T-helper 17 cell (primary cell): Measurements from ENCODE around the gene COL4A3. TPM values are rescaled to one million over a fixed set of nuclear protein-coding genes. Genes with fewer than 3 reads are reported as not detected.

Experiments
- ATAC-seq: fragments of 150-1000 bp; cut with Tn5 transposase; 2 replicates; pipeline ENCODE4 v1.10.0; 2021; ENCODE audit warnings: mild to moderate bottlenecking, moderate library complexity
- DNase-seq, 3 donors: peaks; one replicate each; pipeline versions ENCODE4 v3.0.0 to v3.0.0-alpha.2; 2020 to 2021
- H3K9me3 ChIP-seq: one replicate; pipeline ENCODE4 v1.7.0; 2013; ENCODE audit warnings: low read length, mild to moderate bottlenecking; ENCODE audit not compliant: control insufficient read depth, poor library complexity, severe bottlenecking
- H3K27ac Mint-ChIP-seq: one replicate; pipeline ENCODE4 v1.8.0; 2022; ENCODE audit warnings: mild to moderate bottlenecking, moderate library complexity, mixed read lengths
- H3K27me3 Mint-ChIP-seq: one replicate; pipeline ENCODE4 v1.8.0; 2022; ENCODE audit warnings: mixed read lengths
- H3K36me3 Mint-ChIP-seq: one replicate; pipeline ENCODE4 v1.8.0; 2022; ENCODE audit warnings: low read depth, mixed read lengths
- H3K4me1 Mint-ChIP-seq: one replicate; pipeline ENCODE4 v1.8.0; 2022; ENCODE audit warnings: mild to moderate bottlenecking, mixed read lengths
- H3K4me3 Mint-ChIP-seq: one replicate; pipeline ENCODE4 v1.8.0; 2022; ENCODE audit warnings: mild to moderate bottlenecking, moderate library complexity, mixed read lengths
- total RNA-seq, 4 donors: library from RNA in 2 of 4; stranded (reverse) in 2 of 4; gene quantifications; one replicate each; pipeline ENCODE4 v1.2.3 and lab custom pipeline; 2022 to 2026

Gene COL4A3
- total RNA-seq, 2 donors from 2014 or later, result 0.23 to 0.52 TPM

GRCh38 chr2:227295806-227296205 lies 131.4 kb downstream of the COL4A3 start:
- Mint-ChIP-seq H3K4me1 (peaks cover 3% of the 10 kb centered on the region), H3K27me3 (no peaks in the 10 kb centered on the region), H3K36me3 (peaks cover 2% of the 10 kb centered on the region), H3K4me3 (no peak overlapping the region), H3K27ac (no peak overlapping the region)
- DNase-seq (no peak), ATAC-seq (no peak)
- H3K9me3 ChIP-seq, result no peaks in the 10 kb centered on the region

GRCh38 chr2:227296671-227297405 lies 132.4 kb downstream of the COL4A3 start:
- no peak for ATAC-seq
- no peaks in the 10 kb centered on the region for H3K27me3 Mint-ChIP-seq
- H3K9me3 ChIP-seq, result no peaks in the 10 kb centered on the region
- DNase-seq, result no peak
- peaks cover 3% of the 10 kb centered on the region for H3K4me1 Mint-ChIP-seq
- H3K36me3 Mint-ChIP-seq, result peaks cover 2% of the 10 kb centered on the region
- H3K27ac Mint-ChIP-seq, result no peak overlapping the region
- no peak overlapping the region for H3K4me3 Mint-ChIP-seq

GRCh38 chr2:227301523-227301922 lies 137.1 kb downstream of the COL4A3 start:
- H3K9me3 ChIP-seq, result no peaks in the 10 kb centered on the region
- Mint-ChIP-seq H3K27me3 (no peaks in the 10 kb centered on the region), H3K4me3 (no peak overlapping the region), H3K4me1 (no peaks in the 10 kb centered on the region), H3K36me3 (peaks cover 2% of the 10 kb centered on the region), H3K27ac (no peak overlapping the region)
- ATAC-seq, result no peak
- DNase-seq, result no peak

- Mint-ChIP-seq H3K4me3 (no peak overlapping the region), H3K36me3 (no peaks in the 10 kb centered on the region), H3K27me3 (no peaks in the 10 kb centered on the region), H3K4me1 (no peaks in the 10 kb centered on the region), H3K27ac (no peak overlapping the region)
- H3K9me3 ChIP-seq, result no peaks in the 10 kb centered on the region
- ATAC-seq (no peak), DNase-seq (no peak)
Observed at GRCh38 chr2:227308784-227309183, 144.4 kb downstream of the COL4A3 start.

- no peaks in the 10 kb centered on the region for H3K27me3 Mint-ChIP-seq
- no peaks in the 10 kb centered on the region for H3K36me3 Mint-ChIP-seq
- no peak for DNase-seq
- no peak overlapping the region for H3K4me3 Mint-ChIP-seq
- no peak overlapping the region for H3K27ac Mint-ChIP-seq
- ATAC-seq, result no peak
- H3K4me1 Mint-ChIP-seq, result no peaks in the 10 kb centered on the region
- H3K9me3 ChIP-seq, result no peaks in the 10 kb centered on the region
Observed at GRCh38 chr2:227310756-227311110, 146.3 kb downstream of the COL4A3 start.

- no peaks in the 10 kb centered on the region for H3K9me3 ChIP-seq
- H3K36me3 Mint-ChIP-seq, result no peaks in the 10 kb centered on the region
- no peak for DNase-seq
- no peaks in the 10 kb centered on the region for H3K27me3 Mint-ChIP-seq
- ATAC-seq, result no peak
- no peak overlapping the region for H3K4me3 Mint-ChIP-seq
- H3K27ac Mint-ChIP-seq, result no peak overlapping the region
- H3K4me1 Mint-ChIP-seq, result no peaks in the 10 kb centered on the region
Observed at GRCh38 chr2:227311861-227312506, 147.6 kb downstream of the COL4A3 start.

GRCh38 chr2:227312579-227312978 lies 148.2 kb downstream of the COL4A3 start:
- no peak for ATAC-seq
- H3K9me3 ChIP-seq, result no peaks in the 10 kb centered on the region
- no peaks in the 10 kb centered on the region for H3K27me3 Mint-ChIP-seq
- no peaks in the 10 kb centered on the region for H3K36me3 Mint-ChIP-seq
- H3K4me1 Mint-ChIP-seq, result no peaks in the 10 kb centered on the region
- DNase-seq, result no peak
- no peak overlapping the region for H3K4me3 Mint-ChIP-seq
- H3K27ac Mint-ChIP-seq, result no peak overlapping the region

- no peak for ATAC-seq
- no peaks in the 10 kb centered on the region for H3K9me3 ChIP-seq
- Mint-ChIP-seq H3K27me3 (no peaks in the 10 kb centered on the region), H3K27ac (no peak overlapping the region), H3K4me1 (no peaks in the 10 kb centered on the region), H3K4me3 (no peak overlapping the region), H3K36me3 (no peaks in the 10 kb centered on the region)
- DNase-seq, result no peak
Observed at GRCh38 chr2:227313310-227313709, 148.9 kb downstream of the COL4A3 start.

- ATAC-seq (no peak), DNase-seq (no peak)
- H3K36me3 Mint-ChIP-seq, result no peaks in the 10 kb centered on the region
- no peak overlapping the region for H3K27ac Mint-ChIP-seq
- no peak overlapping the region for H3K4me3 Mint-ChIP-seq
- no peaks in the 10 kb centered on the region for H3K27me3 Mint-ChIP-seq
- no peaks in the 10 kb centered on the region for H3K9me3 ChIP-seq
- H3K4me1 Mint-ChIP-seq, result no peaks in the 10 kb centered on the region
Observed at GRCh38 chr2:227317834-227318233, 153.4 kb downstream of the COL4A3 start.

- ATAC-seq (no peak), DNase-seq (no peak)
- H3K36me3 Mint-ChIP-seq, result no peaks in the 10 kb centered on the region
- peaks cover 5% of the 10 kb centered on the region for H3K4me1 Mint-ChIP-seq
- peak overlapping the region; percentile 37 for H3K4me3 Mint-ChIP-seq
- no peak overlapping the region for H3K27ac Mint-ChIP-seq
- H3K27me3 Mint-ChIP-seq, result no peaks in the 10 kb centered on the region
- no peaks in the 10 kb centered on the region for H3K9me3 ChIP-seq
Observed at GRCh38 chr2:227320305-227321094, 156.1 kb downstream of the COL4A3 start.

GRCh38 chr2:227322530-227323205 lies 158.2 kb downstream of the COL4A3 start:
- ATAC-seq (no peak), DNase-seq (no peak)
- H3K27ac Mint-ChIP-seq, result no peak overlapping the region
- H3K27me3 Mint-ChIP-seq, result no peaks in the 10 kb centered on the region
- no peaks in the 10 kb centered on the region for H3K9me3 ChIP-seq
- peaks cover 14% of the 10 kb centered on the region for H3K4me1 Mint-ChIP-seq
- no peaks in the 10 kb centered on the region for H3K36me3 Mint-ChIP-seq
- H3K4me3 Mint-ChIP-seq, result no peak overlapping the region

GRCh38 chr2:227323818-227324217 lies 159.4 kb downstream of the COL4A3 start:
- H3K36me3 Mint-ChIP-seq, result no peaks in the 10 kb centered on the region
- no peak overlapping the region for H3K4me3 Mint-ChIP-seq
- H3K4me1 Mint-ChIP-seq, result peaks cover 18% of the 10 kb centered on the region
- DNase-seq, result no peak
- H3K9me3 ChIP-seq, result no peaks in the 10 kb centered on the region
- H3K27me3 Mint-ChIP-seq, result no peaks in the 10 kb centered on the region
- peak overlapping the region; percentile 91 for H3K27ac Mint-ChIP-seq
- no peak for ATAC-seq

GRCh38 chr2:227324642-227324994 lies 160.2 kb downstream of the COL4A3 start:
- H3K27ac Mint-ChIP-seq, result peak overlapping the region; percentile 91
- no peak for DNase-seq
- peak overlapping the region; percentile 96 for H3K4me3 Mint-ChIP-seq
- H3K9me3 ChIP-seq, result no peaks in the 10 kb centered on the region
- ATAC-seq, result peak; percentile 1
- no peaks in the 10 kb centered on the region for H3K27me3 Mint-ChIP-seq
- H3K36me3 Mint-ChIP-seq, result no peaks in the 10 kb centered on the region
- peaks cover 18% of the 10 kb centered on the region for H3K4me1 Mint-ChIP-seq
